Colon (tissue), 2 donors: Measurements from ENCODE around the gene ACSS1.

Experiments used
- FAIRE-seq: peaks from 2 replicates; lab custom pipeline; 2012; peaks lifted over from hg19 to GRCh38; lab: Jason Lieb, UNC
- donor health status: control.
- donor health status: control.

The ACSS1 gene

DNA sequence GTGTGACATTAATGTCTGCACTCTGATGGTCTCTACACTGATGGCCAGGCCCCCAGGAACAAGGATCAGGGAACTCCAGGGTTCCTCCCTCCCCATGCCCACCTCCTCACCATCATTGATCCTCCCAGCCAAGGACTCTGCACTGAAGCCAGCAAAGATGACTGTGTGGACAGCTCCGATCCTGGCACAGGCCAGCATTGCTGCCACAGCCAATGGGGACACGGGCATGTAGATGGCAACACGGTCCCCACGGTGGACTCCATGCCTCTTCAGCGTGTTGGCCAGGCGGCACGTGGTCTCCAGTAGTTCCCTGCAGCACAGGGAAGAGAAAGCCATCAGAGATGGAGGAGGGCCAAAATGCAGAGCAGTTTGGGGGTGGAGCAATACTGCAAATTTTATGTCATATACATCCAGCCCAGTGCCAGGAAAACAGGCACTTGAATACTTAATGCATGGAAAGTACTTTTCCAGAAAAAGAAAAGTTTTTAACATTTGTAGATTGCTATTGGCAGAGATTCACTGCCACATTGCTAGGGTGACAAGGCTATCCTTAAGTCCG lies 27.2 kb downstream of the ACSS1 start:
- FAIRE-seq: no peak

DNA sequence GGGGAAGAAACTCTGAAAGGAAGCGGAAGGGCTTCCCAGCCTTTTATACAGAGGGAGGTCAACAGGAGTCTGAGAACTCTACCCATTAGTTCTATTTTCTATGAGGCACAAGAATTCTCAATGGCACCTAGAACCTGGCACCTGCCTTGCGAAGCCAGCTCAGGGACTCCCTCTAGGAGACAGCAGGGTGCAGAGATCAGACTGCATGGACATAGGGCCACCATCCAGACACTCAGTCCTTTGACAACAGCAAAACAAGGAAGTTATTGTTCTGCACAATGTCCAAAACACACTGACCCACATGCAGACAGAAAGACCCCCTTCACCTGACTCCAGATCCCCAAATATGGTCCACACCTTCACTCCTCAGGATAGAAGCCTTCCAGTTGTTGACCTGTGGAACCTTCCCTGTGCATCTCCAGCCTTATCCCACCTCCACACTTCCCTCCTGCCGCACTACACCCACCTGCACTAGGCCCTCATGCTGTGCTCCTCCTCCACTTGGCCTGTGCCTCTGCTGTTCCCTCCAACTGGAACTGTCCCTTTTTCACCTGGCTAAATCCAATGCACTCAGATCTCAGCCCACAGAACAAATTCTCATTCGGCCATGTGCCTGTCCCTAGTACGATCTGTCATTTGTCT lies 27.8 kb downstream of the ACSS1 start:
- FAIRE-seq: no peak

DNA sequence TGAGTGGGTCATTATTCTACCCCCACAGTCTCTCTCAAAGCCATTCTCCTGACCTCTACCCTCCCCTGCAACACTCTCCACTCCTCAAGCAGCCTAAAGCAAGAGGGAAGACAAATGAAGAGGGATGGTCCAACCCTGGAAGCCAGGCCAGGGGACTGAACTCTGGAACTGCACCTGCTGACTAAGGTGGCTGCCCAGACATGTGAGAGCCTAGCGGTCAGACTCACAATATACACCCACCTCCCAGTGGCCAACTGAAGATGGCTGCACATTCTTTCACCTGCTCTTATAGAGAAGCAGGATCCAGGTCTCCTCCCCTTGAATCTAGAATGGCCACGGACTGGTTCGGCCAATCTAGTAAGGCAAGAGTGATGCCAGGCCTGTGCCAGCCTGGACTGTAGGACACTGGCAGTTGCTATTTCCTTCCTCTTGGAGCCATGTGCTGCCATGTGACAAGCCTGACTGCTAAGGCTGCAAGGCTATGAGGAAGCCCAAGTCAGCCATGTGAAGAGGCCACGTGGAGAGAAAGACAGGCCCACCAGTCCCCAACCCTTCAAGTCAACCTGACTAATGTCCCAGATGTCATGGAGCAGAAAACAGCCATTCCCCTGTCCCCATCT lies 31.8 kb downstream of the ACSS1 start:
- no peak for FAIRE-seq

DNA sequence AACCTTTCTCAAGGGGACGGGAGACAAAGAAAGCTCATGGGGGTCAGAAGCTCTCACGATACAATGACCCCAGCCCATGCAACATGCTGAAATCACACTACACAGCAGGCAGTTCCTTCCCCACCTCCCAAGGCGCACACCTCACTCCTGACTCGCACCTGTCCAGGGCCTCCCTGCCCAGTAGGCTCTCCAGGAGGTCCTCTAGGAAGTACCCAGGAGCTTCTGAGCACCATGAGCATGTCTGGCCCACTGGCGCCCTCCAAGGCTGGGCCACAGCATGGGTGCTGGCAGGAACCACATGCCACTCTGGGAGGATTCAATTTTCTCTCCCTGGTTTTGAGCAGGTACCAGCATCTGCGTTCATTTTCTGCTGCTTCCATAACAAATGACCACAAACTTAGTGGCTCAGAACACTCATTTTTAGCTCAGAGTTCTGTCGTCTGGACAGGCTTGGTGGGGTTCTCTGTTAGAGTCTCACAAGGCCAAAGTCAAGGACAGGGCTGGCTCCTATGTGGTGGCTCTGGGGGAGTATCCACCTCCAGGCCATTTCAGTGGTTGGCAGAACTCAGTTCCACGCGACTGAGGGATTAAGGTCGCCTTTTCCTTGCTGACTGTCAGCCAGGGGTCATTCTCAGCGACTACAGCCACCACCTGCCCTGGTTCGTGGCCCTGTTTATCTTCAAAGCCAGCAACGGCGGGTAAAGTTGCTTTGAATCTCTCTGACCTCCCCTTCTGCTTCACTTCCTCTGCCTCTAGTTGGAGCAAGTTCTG lies 32.7 kb downstream of the ACSS1 start:
- no peak for FAIRE-seq

DNA sequence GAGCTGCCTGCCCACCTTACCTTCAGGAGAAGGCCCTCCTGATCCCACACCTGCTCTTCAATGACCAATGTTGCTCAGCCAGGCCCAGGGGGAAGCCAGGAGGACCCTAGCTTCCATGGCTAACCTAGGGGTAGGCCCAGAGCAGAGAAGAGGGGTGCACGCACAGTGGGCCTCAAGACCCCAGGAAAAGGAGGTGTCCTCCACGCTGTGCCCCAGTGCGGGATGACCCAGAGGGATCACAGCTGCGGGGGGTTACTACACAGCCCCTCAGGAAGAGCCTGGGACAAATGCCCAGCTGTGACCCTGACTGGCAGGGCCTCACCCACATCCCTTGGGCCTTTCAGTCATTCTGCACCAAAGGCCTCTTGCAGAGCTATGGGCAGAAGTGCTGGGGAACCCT lies 33.8 kb downstream of the ACSS1 start:
- FAIRE-seq: no peak

DNA sequence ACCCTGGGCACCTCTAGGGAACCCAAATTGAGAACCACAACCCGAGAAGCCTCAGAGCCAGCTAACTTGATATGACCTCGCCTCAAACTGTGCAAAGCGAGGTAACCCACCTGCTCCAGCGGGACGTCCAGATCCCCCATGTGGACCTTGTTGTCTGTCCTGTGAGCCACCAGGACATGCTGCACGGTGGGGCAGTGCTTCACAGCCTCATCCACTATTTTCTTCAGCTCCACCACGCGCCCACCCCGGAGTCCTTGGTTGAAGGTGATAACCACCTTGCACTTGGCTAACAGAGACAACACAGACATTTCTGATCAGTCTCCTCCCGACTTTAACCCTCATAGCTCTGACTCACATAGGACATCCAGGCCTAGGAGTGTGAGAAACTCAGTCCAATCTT lies 34.6 kb downstream of the ACSS1 start:
- no peak for FAIRE-seq

DNA sequence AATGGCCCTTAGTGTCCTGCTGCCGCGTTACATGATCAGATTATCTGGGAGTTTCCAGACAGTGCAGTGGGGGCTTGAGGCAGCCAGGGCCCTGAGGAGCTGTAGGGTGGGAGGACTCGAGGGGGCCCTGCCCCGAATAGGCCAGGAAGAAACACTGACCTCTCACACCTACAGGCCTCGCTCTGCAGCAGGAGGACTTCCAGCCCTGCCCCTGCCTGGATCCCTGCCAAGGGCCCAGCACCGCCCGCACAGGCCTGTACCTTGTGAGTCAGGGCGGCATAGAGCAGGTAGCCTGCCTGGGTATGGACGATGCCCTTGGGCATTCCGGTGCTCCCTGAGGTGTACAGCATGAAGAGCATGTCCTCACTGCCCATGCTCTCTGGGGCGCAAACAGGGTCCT lies 35.3 kb downstream of the ACSS1 start:
- FAIRE-seq: no peak

DNA sequence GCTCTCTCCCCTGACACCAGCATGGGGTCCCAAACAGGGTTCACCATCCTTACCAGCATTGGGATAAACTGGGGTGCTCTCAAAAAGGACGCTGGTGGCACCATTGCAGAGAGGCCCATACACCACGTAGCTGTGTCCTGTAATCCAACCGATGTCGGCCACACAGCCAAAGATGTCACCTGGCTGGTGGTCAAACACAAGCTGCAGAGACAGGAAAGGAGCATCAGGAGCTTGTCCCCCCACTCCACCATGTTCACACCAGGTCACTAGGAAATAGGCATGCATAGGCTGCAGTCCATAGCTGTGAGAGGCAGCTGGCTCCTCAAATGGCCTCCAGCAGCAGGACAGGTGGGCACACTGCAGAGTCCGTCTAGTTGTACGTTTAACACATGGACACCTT lies 36.6 kb downstream of the ACSS1 start:
- no peak for FAIRE-seq

DNA sequence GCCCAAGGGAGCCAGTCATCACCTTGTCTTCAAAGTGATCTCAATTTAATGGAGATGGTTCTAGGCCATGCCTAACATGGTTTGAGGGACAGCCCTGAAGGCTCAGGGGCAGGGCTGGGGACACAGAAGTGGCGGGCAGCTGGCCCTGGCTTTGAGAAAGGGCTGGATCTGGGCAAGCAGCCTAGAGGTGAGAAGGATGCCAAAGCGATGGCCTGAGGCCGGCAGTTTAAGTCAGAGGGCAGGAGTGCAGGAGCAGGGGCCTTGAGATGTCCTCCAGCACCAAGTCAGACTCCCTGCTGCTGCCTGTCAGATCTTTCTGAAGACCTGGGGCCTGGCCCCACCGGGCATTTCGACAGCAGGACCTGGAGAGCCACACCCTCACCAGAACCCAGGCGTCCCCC lies 37.0 kb downstream of the ACSS1 start:
- no peak for FAIRE-seq

DNA sequence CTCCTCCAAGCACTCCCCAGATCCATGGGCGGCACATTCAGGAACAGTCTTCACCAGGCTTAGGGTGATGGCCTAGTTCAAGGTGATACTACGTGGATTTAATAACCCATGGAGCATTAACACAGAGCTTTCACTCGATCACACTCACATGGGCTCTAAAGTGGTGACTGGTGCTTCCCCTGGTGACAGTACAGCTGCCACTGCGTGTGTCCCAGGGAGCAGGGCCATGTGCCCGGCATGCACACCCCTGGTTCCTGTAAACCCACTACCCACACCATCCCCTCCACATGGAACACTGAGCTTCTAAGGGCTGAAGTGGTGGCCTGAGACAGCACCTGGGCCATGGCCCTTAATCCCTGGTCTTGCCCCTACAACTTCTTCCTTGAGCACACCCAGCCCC lies 37.6 kb downstream of the ACSS1 start:
- no peak for FAIRE-seq

DNA sequence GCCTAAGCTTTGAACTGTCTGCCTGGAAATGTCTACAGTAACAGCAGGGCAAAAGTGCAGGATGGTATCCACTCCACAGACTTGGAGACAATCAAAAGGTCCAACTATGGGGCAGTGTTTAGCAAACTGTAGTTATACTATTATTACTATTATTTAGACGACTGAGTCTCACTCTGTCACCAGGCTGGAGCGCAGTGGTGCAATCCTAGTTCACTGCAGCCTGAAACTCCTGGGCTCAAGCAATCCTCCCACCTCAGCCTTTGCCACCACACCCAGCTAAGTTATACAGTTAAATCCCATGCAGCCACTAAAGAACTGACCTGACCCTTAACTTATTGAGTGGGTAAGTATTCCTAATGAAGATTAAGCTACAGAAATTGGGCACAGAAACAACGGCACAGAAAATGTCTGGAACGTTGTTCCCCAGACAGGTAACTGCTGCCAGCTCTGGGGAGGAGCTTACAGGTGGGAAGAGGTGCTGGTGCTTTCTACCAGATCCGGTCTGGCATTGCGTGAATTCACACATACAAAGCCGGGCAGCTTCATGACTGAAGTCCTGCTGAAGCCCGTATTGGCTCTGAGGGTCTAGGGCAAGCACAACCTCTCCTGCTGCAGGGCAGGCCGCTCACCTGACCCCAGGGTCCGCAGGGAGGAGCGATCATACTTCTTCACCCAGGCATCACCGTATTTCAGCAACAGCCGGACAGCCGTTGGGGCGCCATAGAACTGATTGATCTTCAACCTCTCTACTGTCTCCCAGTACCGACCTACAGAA lies 38.4 kb downstream of the ACSS1 start:
- FAIRE-seq: no peak

DNA sequence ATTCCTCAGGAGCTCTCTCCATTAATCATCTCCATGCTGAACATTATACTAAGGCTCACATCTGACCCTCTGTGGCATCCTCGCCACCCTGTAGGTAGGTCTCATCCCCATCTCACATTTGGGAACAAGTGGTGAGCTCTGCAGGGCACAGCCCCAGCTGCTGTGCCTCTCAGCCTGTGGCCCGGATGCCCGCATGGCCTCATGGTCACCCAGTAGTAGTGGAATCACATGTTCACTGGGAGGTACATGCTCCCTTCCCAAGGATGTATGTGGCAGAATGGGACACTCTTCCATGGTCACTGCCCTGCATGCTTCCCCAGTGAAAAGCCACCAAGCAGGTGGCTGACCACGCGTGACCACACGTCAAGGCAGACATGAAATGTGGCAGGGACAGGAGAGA lies 39.1 kb downstream of the ACSS1 start:
- FAIRE-seq: no peak

DNA sequence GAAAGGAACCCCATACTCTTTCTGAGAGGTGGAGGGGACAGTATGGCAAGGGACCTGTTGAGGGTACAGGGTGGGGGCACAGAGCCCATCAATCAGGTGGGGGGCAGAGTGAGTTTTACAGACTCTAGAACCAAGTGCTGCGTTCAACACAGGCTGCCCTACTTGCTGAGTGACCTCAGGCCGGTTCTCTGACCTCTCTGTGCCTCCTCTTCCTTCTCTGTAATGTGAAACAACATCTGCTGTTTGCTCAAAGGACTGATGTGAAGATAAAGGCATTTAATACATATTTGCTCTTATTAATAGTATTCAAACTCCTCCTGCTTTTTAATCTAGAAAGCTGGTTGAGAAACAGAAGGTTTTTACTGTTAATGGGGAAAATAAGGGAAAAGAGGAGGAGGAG lies 39.5 kb downstream of the ACSS1 start:
- no peak for FAIRE-seq

DNA sequence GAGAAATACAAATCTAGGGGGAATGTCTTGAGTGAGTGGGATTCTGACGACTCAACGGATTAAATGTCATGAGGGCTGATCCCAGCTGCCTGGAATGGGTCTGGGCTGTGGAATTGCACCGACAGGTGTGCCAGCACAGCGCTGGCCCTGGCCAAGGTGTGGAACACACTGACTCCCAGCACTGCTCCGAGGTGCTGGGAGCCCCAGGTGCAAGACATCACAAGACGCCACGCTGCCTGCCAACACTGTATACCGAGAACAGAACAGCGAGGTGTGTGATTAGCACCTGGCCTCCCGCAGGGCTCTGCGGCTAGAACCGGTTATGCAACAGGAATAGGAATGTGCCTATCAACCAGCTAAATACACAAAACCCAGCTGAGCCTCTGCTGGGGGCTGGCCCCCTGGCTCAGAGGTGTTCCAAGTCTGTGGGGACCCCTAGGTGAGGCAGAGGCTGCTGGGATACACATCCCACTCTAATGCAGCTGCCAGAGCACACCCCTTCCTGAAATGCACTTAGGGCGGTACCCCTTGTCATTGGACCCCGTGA lies 40.6 kb downstream of the ACSS1 start:
- FAIRE-seq: no peak

DNA sequence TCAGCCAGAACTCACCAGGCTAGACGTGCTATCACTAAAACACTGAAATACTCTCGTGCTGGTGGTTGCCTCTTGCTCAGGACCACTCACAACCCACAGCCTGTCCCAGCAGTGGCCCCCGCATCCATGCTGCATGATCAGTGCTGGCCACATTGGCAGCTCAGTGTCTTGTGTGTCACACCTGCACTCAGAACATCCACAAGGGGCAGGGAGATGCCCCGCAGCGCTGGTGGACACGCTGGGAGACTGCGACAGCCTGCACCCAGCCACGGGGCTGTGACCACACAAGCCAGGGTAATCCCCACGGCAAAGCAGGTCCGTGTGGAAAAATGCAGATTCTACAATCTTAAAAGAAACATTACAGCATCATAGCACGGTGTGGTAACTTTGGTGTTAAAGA lies 41.5 kb downstream of the ACSS1 start:
- no peak for FAIRE-seq

DNA sequence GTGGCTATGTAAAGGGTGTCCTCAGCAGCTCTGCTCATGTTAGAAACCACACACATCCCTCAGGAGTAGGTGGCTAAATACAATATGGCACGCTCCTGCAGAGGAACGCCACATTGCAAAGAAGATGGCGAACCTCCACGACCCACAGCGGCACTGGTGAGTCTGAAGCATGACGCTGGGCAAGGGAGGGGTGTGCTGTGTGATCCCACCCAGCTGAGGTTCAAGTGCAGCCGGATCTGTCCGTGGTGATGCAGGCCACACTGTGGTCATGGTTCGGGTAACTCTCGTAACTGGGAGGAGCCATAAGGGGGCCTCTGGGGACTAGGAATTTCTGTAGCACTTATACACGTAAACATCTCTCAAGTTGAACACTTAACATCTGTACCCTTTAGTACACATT lies 42.0 kb downstream of the ACSS1 start:
- FAIRE-seq: no peak

DNA sequence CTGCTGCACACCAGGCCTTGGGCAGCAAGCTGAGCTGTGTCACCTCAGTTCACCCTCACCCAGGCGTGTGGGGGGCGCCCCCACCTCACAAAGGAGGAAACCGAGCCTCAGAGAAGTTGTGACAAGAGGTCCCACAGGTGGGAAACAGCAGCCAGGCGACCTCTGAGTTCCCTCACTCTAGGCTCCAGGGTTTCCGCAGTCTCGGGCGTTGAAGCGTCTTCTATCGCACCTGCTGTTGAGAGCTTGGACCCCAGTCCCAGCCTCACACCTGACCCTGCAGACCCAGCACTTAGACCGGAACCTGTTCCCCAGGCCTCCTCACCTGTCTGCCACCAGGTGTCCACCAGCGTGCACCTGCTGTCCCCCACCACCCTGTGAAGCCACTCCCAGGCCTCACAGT lies 43.1 kb downstream of the ACSS1 start:
- FAIRE-seq: no peak

DNA sequence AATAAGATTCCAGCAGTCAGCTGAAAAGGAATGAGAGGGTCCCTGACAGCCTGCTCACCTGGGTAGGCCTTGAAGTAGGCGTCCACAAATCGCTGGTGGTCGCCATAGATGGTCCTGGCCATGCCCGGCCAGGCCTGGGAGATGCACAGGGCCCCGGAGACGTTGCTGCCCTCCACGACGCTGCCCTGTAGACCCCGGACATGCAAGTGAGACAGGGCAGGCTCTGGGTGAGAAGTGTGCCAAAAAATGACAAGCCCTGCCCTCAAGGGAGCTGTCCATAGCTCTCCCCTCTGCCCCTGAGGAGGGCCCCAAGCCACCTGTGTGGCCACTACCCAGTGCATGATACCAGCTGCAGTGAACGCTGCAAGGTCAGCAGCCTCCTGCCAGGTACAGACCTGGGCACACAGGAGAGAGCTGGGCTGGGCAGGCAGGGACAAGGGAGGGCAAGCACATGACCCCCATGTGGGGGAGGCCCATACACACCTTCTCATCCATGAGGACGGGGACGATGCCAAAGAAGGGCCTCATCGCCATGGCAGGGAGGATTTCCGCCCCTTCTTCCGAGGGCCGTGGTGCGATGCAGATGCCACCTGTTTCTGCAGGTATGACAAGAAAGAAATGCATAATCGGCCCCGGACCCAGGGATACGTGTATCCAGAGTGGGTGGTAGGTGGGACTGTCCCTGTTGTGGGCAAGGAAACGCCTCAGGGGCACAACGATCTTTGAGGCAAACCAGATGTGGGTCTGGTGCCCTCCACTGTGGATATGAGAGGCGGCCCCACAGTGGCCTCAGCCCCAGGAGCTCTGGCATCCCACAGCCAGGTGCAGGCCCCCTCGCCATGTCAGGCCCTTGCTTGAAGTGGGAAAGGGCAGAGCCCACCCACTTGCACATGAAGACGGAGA lies 44.2 kb downstream of the ACSS1 start:
- no peak for FAIRE-seq

DNA sequence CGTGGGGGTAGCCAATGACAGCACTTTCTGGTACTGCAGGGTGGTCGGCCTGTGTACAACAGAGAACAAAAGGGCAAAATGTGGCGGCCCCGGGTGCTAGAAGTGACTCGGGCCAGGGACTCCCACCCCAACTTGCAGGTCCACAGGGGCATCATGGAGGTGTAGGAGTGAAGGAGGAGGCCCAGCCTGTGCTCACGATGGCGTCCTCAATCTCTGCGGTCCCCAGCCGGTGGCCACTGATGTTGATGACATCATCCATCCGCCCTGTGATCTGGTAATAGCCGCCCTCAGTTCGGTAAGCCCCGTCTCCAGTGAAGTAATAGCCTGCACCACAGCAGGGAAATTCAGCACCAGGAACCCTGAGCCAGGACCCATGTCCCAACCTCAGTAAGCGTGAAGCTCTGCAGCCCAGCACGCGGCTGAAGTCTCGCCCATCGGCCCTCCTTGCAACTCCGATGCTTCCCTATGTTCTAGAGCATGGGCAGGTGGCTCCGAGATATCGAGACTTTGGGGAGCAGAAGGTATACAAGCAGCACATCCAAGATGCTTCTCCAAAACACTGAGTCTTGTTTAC lies 45.2 kb downstream of the ACSS1 start:
- no peak for FAIRE-seq

DNA sequence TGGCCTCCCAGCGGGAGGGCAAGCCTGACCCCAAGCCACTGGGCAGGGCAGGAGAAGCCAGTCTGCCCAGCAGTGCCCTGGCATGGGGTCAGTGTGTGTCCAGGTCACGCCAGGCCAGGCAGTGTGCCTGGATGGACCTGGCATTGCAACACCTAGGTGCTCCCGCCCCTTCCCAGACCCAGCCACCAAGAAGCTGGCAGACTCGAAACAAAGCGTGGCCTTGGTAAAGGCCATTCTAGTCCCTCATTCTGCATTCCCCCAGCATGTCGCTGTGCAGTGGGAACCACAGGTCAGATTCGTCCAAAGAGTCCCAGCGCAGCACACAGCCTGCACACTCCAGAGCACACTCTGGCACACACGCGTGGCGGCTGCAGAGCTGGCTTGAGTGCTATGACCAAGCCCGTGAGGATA lies 46.1 kb downstream of the ACSS1 start:
- FAIRE-seq: no peak

DNA sequence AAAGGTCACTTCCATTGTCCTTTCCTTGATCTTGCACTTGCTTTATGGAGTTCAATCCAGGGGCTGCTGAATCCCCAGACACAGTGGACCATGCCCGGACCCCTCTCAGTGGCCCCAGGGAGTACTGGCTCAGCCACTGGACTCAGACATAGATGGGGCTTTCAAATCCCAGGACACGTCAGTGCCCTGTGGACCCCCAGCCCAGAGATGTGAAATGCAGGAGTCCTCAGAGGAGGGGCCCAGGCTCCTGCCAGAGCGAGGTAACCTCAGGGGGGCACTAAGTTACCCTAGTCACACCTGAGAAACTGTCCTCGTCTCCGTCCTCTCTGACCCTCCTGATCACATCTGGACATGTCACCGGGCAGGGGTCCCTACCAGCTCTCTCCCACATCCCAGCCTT lies 46.7 kb downstream of the ACSS1 start:
- no peak for FAIRE-seq
